ENCODE results near the gene HAUS7.

GRCh38 chrX:153449368-153450113 is 20.8 kb downstream of the HAUS7 start:
- TF ChIP-seq EZH2phosphoT487 (IDR thresholded peaks at IDR 0.05; ENCODE audit: borderline replicate concordance, low read depth, low read length) = no peak
- TF ChIP-seq, protein P1, sequence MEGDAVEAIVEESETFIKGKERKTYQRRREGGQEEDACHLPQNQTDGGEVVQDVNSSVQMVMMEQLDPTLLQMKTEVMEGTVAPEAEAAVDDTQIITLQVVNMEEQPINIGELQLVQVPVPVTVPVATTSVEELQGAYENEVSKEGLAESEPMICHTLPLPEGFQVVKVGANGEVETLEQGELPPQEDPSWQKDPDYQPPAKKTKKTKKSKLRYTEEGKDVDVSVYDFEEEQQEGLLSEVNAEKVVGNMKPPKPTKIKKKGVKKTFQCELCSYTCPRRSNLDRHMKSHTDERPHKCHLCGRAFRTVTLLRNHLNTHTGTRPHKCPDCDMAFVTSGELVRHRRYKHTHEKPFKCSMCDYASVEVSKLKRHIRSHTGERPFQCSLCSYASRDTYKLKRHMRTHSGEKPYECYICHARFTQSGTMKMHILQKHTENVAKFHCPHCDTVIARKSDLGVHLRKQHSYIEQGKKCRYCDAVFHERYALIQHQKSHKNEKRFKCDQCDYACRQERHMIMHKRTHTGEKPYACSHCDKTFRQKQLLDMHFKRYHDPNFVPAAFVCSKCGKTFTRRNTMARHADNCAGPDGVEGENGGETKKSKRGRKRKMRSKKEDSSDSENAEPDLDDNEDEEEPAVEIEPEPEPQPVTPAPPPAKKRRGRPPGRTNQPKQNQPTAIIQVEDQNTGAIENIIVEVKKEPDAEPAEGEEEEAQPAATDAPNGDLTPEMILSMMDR (conservative IDR thresholded peaks at IDR 0.05; ENCODE audit: low read length) = no peak
